Motor neuron (in vitro differentiated cells): Measurements from ENCODE around the gene SDK2. TPM values are rescaled to one million over a fixed set of nuclear protein-coding genes. Genes with fewer than 3 reads are reported as not detected.
A peak's percentile ranks its signal among the peaks of the same experiment; 100 is the strongest.

Experiments used
- ATAC-seq, 8 experiments: fragments of 200-7000 bp; cut with Tn5 transposase; replicated peaks in 6 of 8; 2 replicates each; pipeline ENCODE4 v1.8.0; 2021; ENCODE audit warnings: mild to moderate bottlenecking in 8 of 8, moderate library complexity in 8 of 8
- H3K27ac ChIP-seq, 2 donors: fragments of 250-450 bp; sonication (Bioruptor Pico); 2 replicates each; pipeline ENCODE4 v1.9.0; 2021; ENCODE audit warnings: antibody characterized with exemption in 2 of 2, mild to moderate bottlenecking in 2 of 2, moderate library complexity in 1 of 2
- H3K4me1 ChIP-seq, 2 donors: fragments of 250-450 bp; sonication (Bioruptor Pico); replicated peaks in 1 of 2; 2 replicates each; pipeline ENCODE4 v1.6.1; 2021; ENCODE audit warnings: antibody characterized with exemption in 2 of 2, mild to moderate bottlenecking in 2 of 2, moderate library complexity in 1 of 2
- H3K4me3 ChIP-seq, 5 donors: fragments of 250-450 bp; sonication (Bioruptor Pico); 2 replicates each; pipeline ENCODE4 v1.9.0; 2021; ENCODE audit warnings: antibody characterized with exemption in 5 of 5, mild to moderate bottlenecking in 5 of 5, moderate library complexity in 4 of 5
- WGBS, 10 experiments: fragments of 450-650 bp; shearing (Covaris generic); methylation state at CpG; one replicate each; pipeline ENCODE4 v1.0.0; 2022; 5-methylcytosine and 5-hydroxymethylcytosine counted together
- in situ Hi-C, 9 experiments: fragments of 400-800 bp; cut with MboI; loops; one replicate each; pipeline ENCODE4 v1.15.0; 2021; ENCODE audit warnings: low sequenced_read_pairs in 9 of 9, low pct_unique_long_range_greater_than_20kb in 2 of 9; ENCODE audit not compliant: unreplicated experiment in 9 of 9
- total RNA-seq, 8 experiments: library from RNA; unstranded; fragments of 300-600 nt; gene quantifications; 2 replicates each; pipeline versions ENCODE4 v1.2.3 to v1.2.4, GENCODE V29; 2022

Gene SDK2, protein sequence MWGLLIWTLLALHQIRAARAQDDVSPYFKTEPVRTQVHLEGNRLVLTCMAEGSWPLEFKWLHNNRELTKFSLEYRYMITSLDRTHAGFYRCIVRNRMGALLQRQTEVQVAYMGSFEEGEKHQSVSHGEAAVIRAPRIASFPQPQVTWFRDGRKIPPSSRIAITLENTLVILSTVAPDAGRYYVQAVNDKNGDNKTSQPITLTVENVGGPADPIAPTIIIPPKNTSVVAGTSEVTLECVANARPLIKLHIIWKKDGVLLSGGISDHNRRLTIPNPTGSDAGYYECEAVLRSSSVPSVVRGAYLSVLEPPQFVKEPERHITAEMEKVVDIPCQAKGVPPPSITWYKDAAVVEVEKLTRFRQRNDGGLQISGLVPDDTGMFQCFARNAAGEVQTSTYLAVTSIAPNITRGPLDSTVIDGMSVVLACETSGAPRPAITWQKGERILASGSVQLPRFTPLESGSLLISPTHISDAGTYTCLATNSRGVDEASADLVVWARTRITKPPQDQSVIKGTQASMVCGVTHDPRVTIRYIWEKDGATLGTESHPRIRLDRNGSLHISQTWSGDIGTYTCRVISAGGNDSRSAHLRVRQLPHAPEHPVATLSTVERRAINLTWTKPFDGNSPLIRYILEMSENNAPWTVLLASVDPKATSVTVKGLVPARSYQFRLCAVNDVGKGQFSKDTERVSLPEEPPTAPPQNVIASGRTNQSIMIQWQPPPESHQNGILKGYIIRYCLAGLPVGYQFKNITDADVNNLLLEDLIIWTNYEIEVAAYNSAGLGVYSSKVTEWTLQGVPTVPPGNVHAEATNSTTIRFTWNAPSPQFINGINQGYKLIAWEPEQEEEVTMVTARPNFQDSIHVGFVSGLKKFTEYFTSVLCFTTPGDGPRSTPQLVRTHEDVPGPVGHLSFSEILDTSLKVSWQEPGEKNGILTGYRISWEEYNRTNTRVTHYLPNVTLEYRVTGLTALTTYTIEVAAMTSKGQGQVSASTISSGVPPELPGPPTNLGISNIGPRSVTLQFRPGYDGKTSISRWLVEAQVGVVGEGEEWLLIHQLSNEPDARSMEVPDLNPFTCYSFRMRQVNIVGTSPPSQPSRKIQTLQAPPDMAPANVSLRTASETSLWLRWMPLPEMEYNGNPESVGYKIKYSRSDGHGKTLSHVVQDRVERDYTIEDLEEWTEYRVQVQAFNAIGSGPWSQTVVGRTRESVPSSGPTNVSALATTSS (N-terminal part only)
- total RNA-seq, result 10 to 100 TPM in 4 of 8 experiments, 1 to 10 TPM in 3, under 1 TPM in 1; 0.59 to 22.0 (median 10.7) TPM

DNA sequence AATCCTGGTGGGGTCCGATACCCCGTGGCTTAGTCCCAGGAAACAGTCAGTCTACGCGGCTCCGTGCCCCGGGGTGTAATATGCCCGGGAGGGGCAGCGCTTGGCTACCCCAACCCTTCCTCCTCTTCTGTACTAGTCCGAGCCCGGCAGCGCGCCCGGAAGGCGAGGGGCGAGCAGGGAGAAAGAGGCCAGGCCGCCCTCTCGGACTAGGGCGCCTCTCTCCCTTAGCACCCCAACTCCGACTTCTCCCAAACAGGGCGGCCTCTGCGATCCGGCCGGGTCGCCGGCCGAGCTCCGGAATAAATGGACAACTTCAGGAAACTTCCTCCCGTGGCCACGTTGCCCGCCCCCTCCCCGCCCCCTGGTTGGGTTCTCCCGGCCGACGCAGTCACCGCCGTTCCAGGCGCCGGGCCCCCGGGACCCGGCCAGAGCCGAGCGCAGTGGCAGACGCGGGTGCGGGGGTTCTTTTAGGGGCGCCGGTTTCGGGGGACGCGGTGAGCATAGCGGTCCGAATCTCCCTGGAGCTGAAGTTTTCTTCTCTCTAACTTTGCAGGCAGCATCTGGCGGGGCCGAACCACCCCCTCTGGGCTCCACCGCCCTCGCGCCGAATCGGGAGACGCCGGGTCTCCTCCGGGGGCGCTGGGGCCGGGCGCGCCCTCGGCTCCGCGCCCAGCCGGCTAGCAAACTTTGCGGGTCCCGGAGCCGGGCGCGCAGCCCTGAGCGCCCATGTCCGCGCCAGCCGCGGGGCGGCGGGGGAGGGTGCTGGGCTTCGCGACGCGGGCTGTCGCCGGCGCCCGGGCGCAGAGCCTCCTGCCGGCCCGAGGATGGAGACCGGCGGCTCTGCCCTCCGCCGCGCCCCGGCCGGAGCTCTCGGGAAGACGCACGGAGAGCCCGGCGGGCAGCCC, at the start of gene SDK2:
SDK2 (minus strand) TSS at position 301 of the 905 bp plus-strand sequence. CDS start 357 bp downstream, outside the sequence.
- H3K27ac ChIP-seq, result peak within 1 kb of the TSS; percentile 25 to 91
- peak; percentile 12 to 55 (median 27) for ATAC-seq
- peaks cover 41 to 43% of the 10 kb centered on the region in 2 donors for H3K4me1 ChIP-seq
- H3K4me3 ChIP-seq, result peak within 1 kb of the TSS; percentile 50 to 88 (median 69)
- in situ Hi-C loops, result loop anchor here in 3 of 9 experiments (25.0 kb wide), 1 partner anchor 207 kb away; no protein-coding TSS in a partner anchor
- WGBS, 10 experiments, result 0 to 3% (median 1%) methylated on average over 1 to 9 of the region's 105 CpGs; no CpG with 5 or more reads in 6 of the 10 experiments

DNA sequence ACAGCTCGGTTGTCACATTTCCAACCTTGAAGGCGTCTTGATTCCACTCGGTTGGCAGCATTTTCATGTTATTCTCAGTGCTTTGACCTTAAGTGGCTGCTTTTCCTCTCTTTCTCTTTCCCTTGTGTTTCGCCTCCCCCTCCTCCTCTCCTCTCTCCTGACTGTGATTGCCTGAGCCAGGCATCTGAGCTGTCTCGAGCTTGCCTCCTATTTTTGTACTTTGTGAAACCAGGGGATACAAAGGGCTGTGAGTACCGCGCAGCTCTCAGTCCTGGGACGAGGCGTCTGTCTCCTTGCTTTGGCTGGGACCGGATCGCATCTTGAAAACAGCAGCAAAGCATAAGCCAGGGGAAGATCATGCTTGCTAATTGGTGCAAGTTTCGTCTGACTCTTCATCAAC, 48.8 kb upstream of the SDK2 start:
- H3K4me3 ChIP-seq, result no peak overlapping the region
- no peak overlapping the region for H3K27ac ChIP-seq
- 0 to 94% (median 78%) methylated on average over 3 to 10 of the region's 12 CpGs for WGBS, 10 experiments
- in situ Hi-C loops, result no loop called here
- H3K4me1 ChIP-seq, result peaks cover 47 to 49% of the 10 kb centered on the region in 2 donors
- peak in 2 of 8 experiments; percentile 17 to 48 for ATAC-seq

DNA sequence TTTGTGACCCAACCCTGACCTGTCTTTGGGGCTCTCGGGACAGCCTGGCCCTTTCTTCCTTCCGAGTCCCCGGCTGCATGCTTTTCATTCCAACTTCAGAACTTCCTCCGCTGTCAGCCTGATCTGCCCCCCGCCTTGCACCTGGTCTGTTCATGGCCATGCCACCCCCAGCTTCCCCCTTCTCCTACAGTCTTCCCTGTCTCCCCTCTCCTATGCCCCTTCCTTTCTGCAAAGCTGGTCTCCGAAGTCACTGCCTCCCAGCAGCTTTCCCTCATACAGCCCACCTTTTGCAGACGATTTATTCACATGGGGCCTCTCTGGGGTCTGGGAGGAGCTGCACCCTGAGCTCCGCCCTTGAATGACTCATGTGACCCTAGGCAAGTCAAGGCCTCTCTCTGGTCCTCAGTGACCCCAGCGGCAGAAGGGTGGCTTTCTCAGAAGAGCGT, 47.1 kb upstream of the SDK2 start:
- in situ Hi-C loops, result no loop called here
- ATAC-seq, result peak in 4 of 8 experiments; percentile 16 to 50 (median 42)

DNA sequence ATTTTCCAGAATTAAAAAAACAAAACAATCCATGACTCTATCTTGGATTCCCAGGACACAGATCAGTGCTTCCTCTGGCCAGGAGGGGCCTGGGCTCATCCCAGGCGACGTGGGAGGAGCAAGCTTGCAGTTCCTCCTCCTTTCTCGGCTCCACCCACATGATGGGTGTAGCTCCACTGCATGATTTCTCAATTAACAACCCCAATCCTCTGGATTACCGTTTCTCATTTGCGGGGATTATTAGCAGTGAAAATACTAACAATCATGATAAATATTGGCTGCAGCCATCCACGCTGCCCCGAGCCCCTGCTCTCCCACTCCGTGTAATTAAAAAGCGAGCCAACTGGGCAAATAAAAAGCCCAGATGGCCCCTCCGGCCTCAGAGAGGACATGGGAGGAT, 46.4 kb upstream of the SDK2 start:
- peak in 7 of 8 experiments; percentile 71 to 88 (median 83) for ATAC-seq
- H3K4me3 ChIP-seq, result no peak overlapping the region
- no peak overlapping the region for H3K27ac ChIP-seq
- in situ Hi-C loops, result no loop called here
- 28 to 64% (median 52%) methylated on average over 5 to 10 of the region's 10 CpGs; no CpG with 5 or more reads in 6 of the 10 experiments for WGBS, 10 experiments
- peaks cover 33 to 37% of the 10 kb centered on the region in 2 donors for H3K4me1 ChIP-seq

More for the DNA sequence above, 47.1 kb upstream of the SDK2 start:
- no peak overlapping the region for H3K27ac ChIP-seq
- H3K4me1 ChIP-seq, result peaks cover 33 to 37% of the 10 kb centered on the region in 2 donors
- 20 to 62% (median 50%) methylated on average over 1 to 4 of the region's 10 CpGs; no CpG with 5 or more reads in 5 of the 10 experiments for WGBS, 10 experiments
- H3K4me3 ChIP-seq, result no peak overlapping the region

DNA sequence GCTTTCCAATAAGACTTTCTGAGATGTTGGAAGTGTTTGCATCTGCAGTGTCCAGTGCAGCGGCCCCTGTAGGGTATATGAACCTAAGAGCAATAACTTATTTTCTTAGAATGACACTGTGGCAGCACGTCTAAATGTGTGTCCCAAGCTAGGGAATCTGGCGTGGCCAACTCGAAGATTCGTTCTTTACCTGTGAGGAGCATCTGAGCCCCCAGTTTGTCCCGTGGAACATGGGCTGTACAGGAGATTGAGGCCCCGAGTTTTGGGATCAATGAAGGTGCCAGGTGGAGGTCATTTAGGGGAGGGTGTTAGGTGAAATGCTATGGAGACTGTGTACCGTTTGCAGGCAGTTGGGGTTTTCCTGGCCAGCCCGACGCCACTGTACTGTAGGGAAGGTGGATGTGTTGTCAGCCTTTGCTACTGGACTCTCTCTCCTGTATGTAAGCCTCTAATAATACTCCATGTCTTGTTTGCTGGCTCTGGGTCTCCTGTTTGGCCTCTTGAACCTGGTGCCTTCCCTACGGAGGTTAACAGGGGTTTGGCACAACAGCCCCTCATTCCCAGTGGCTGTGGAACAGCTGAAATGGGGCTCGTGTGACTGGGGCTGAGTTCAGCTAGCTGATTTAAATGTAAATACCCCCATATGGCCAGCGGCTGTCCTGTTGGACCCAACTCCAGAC, 45.5 kb upstream of the SDK2 start:
- 47 to 100% (median 82%) methylated on average over 1 to 13 of the region's 13 CpGs; no CpG with 5 or more reads in 2 of the 10 experiments for WGBS, 10 experiments
- Histone ChIP-seq H3K27ac (no peak overlapping the region), H3K4me1 (peaks cover 33 to 37% of the 10 kb centered on the region in 2 donors), H3K4me3 (no peak overlapping the region)
- ATAC-seq, result no peak
- in situ Hi-C loops, result no loop called here

DNA sequence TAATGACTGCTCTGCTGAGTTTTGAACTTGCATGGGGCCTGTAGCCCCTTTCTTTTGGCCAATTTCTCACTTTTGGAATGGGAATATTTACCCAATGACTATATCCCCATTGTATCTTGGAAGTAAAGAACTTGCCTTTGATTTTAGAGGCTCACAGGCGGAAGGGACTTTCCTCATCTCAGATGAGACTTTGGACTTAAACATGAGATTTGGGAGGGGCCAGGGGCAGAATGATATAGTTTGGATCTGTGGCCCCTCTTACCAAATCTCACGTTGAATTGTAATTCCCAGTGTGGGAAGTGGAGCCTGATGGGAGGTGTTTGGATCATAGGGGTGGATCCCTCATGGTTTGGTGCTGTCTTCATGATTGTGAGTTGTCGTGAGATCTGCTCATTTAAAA, 42.7 kb upstream of the SDK2 start:
- Histone ChIP-seq H3K27ac (no peak overlapping the region), H3K4me3 (no peak overlapping the region), H3K4me1 (peaks cover 21 to 28% of the 10 kb centered on the region in 2 donors)
- no peak for ATAC-seq
- in situ Hi-C loops, result no loop called here
- WGBS, 10 experiments, result 14 to 100% (median 57%) methylated on average over 1 to 3 of the region's 3 CpGs; no CpG with 5 or more reads in 4 of the 10 experiments

DNA sequence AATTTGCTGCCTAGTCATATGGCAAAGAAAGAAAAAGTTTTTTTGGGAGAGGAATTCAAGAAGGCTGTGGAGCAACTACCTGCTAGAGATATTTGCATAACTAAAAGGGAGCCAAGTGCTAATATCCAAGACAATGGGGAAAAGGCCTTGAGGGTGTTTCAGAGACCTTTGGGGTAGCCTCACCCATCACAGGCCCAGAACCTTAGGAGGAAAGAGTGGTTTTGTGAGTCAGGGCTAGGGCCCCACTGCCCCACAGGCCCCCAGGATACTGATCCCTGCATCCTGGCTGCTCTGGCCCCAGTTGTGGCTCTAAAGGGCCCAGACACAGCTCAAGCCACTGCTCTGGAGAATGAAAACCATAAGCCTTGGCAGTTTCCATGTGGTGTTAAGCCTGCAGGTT, 41.9 kb upstream of the SDK2 start:
- no peak overlapping the region for H3K27ac ChIP-seq
- H3K4me3 ChIP-seq, result no peak overlapping the region
- peaks cover 13 to 20% of the 10 kb centered on the region in 2 donors for H3K4me1 ChIP-seq
- no peak for ATAC-seq
- in situ Hi-C loops, result no loop called here

DNA sequence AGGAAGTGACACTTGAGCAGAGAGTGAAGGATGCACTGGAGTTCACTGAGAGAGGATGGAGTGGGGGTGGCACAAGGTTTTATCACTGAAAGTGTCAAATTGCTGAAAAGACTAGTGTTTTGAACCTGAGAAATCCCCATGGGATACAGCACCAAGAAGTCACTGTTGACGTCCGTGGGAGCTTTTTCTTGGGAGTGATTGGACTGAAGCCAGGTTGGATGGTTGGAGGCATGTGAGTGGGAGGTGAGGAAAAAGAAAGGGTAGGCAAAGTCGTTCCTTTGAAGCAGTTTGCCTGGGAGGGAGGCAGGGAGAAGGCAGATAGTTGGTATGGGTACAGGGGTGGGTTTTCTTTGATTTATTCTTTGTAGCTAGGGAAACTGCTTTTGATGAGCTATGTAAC, 39.9 kb upstream of the SDK2 start:
- in situ Hi-C loops, result no loop called here

DNA sequence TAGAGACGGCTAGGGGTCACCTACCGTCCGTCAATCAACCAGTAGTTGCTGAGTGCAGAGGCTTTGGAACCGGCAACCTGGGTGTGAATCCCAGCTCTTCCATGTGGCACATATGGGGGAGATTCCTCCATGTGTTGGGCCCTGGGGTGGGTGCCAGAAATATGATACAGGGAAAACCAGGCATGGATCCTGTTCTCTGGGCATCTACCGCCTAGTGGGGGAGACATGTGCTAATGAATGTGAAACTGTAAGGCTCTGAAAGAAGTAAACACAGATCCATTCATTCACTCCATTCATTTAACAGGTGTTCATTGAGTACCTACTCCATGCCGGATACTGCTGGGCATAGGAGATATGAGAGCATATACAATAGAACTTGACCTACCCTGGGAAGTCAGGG, 39.5 kb upstream of the SDK2 start:
- in situ Hi-C loops, result no loop called here
- Histone ChIP-seq H3K27ac (no peak overlapping the region), H3K4me3 (no peak overlapping the region), H3K4me1 (peaks cover 0 to 4% of the 10 kb centered on the region in 2 donors)
- peak in 1 of 8 experiments; percentile 29 for ATAC-seq
- WGBS, 10 experiments, result 0 to 89% (median 84%) methylated on average over 1 to 6 of the region's 6 CpGs; no CpG with 5 or more reads in 5 of the 10 experiments

More for the DNA sequence above, 39.9 kb upstream of the SDK2 start:
- 0 to 89% (median 71%) methylated on average over 2 to 3 of the region's 3 CpGs; no CpG with 5 or more reads in 5 of the 10 experiments for WGBS, 10 experiments
- H3K27ac ChIP-seq, result no peak overlapping the region
- H3K4me3 ChIP-seq, result no peak overlapping the region
- peaks cover 0 to 4% of the 10 kb centered on the region in 2 donors for H3K4me1 ChIP-seq
- no peak for ATAC-seq

DNA sequence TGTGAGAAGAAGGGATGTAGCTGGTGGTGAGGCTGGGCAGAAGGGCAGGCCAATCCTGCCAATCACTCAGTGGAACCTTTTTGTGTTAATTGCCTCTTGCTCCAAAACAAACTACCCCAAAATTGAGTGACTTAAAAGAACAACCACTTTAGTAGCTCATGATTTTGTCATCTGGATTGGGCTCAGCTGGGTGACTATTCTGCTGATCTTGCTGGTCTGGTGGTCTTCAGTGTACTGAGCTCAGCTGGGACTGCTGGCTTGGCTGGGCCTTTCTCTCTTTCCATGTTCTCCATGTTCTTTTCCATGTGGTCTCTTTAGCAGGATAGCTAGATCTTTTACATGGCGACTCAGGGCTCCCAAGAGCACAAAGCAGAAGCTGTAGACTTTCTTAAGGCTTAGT, 37.7 kb upstream of the SDK2 start:
- Histone ChIP-seq H3K27ac (no peak overlapping the region), H3K4me3 (no peak overlapping the region), H3K4me1 (peaks cover 0 to 4% of the 10 kb centered on the region in 2 donors)
- WGBS, 10 experiments, result 33 to 100% (median 100%) methylated on average over 1 of the region's 1 CpG; no CpG with 5 or more reads in 7 of the 10 experiments
- no peak for ATAC-seq
- in situ Hi-C loops, result no loop called here

DNA sequence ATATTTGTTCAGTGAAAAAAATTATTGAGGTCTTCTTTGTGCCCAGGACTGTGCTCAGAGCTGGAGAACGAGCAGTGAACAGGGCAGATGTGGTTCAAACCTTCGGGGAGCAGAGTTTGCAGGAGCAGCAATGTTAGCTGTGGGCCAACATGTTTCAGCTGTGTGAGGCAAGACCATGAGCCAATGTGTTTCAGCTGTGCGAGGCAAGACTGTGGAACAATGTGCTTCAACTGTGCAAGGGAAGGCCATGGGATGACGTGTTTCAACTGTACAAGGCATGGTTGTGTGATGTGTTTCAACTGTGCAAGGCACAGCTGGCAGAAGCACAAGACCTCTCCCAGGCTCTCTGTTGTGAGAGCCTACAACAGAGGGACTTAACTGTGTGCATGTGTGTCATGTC, 35.2 kb upstream of the SDK2 start:
- in situ Hi-C loops, result no loop called here
- ATAC-seq, result no peak

More for the DNA sequence above, 35.2 kb upstream of the SDK2 start:
- Histone ChIP-seq H3K4me3 (no peak overlapping the region), H3K4me1 (peaks cover 0 to 4% of the 10 kb centered on the region in 2 donors), H3K27ac (no peak overlapping the region)
- 0 to 100% (median 48%) methylated on average over 1 to 4 of the region's 4 CpGs; no CpG with 5 or more reads in 3 of the 10 experiments for WGBS, 10 experiments
